GM12878 (cell line): ENCODE results near the gene BNIP1. TPM values are rescaled to one million over a fixed set of nuclear protein-coding genes. Genes with fewer than 3 reads are reported as not detected.

ENCODE experiments used
- BCL11A ChIP-seq: IDR thresholded peaks from 2 replicates; pipeline ENCODE4 v1.6.1; 2011; ENCODE audit warnings: low read depth, low read length
- CHD4 ChIP-seq: fragments of 200-600 bp; sonication (generic); IDR thresholded peaks from 2 replicates; pipeline ENCODE4 v1.6.1; 2016; ENCODE audit warnings: mild to moderate bottlenecking
- CREM ChIP-seq: IDR thresholded peaks from 2 replicates; pipeline ENCODE4 v1.6.1; 2014; ENCODE audit warnings: antibody characterized with exemption, low read depth
- ETV6 ChIP-seq, 2 experiments: fragments of 450-650 bp in 1 of 2; IDR thresholded peaks in 1 of 2; conservative IDR thresholded peaks in 1 of 2; 2 replicates each; pipeline ENCODE4 v1.6.1; 2014; ENCODE audit warnings: antibody characterized with exemption in 1 of 2, borderline replicate concordance in 1 of 2, low read depth in 1 of 2, mild to moderate bottlenecking in 1 of 2, moderate library complexity in 1 of 2
- GATAD2B ChIP-seq: fragments of 450-650 bp; conservative IDR thresholded peaks from 2 replicates; pipeline ENCODE4 v1.6.1; 2017; ENCODE audit warnings: low read depth, mild to moderate bottlenecking, moderate library complexity
- HCFC1 ChIP-seq: fragments of 150-350 bp; IDR thresholded peaks from 2 replicates; pipeline ENCODE4 v1.6.1; 2014; ENCODE audit warnings: low read length
- HDAC2 ChIP-seq: fragments of 200-600 bp; sonication (generic); IDR thresholded peaks from 2 replicates; pipeline ENCODE4 v1.6.1; 2017
- KAT2A ChIP-seq: conservative IDR thresholded peaks from 2 replicates; pipeline ENCODE4 v1.6.1; 2011; ENCODE audit warnings: low read depth, low read length; ENCODE audit not compliant: control insufficient read depth
- LARP7 ChIP-seq: fragments of 450-650 bp; IDR thresholded peaks from 2 replicates; pipeline ENCODE4 v1.6.1; 2017; ENCODE audit warnings: mild to moderate bottlenecking
- NFIC ChIP-seq: IDR thresholded peaks from 2 replicates; pipeline ENCODE4 v1.6.1; 2012; ENCODE audit warnings: low read depth, mild to moderate bottlenecking, inconsistent platforms, low read length, moderate library complexity
- NFYB ChIP-seq: IDR thresholded peaks from 2 replicates; pipeline ENCODE4 v1.6.1; 2011; ENCODE audit warnings: low read depth, mild to moderate bottlenecking, low read length, improper control_type of control experiment, moderate library complexity; ENCODE audit not compliant: insufficient read depth
- NRF1 ChIP-seq: conservative IDR thresholded peaks from 2 replicates; pipeline ENCODE4 v1.6.1; 2011; ENCODE audit warnings: mild to moderate bottlenecking, low read depth, low read length, improper control_type of control experiment
- RBBP5 ChIP-seq: fragments of 200-600 bp; sonication (generic); conservative IDR thresholded peaks from 2 replicates; pipeline ENCODE4 v1.6.1; 2016
- SIN3A ChIP-seq: IDR thresholded peaks from 2 replicates; pipeline ENCODE4 v1.6.1; 2012; ENCODE audit warnings: low read depth, low read length, improper control_type of control experiment
- SUPT20H ChIP-seq: IDR thresholded peaks from 2 replicates; pipeline ENCODE4 v1.6.1; 2011; ENCODE audit warnings: low read depth, mild to moderate bottlenecking, low read length, moderate library complexity, borderline replicate concordance; ENCODE audit not compliant: control insufficient read depth
- TAF1 ChIP-seq: IDR thresholded peaks from 2 replicates; pipeline ENCODE4 v1.6.1; 2011; ENCODE audit warnings: mild to moderate bottlenecking, low read depth, low read length, borderline replicate concordance
- TBL1XR1 ChIP-seq: IDR thresholded peaks from 2 replicates; pipeline ENCODE4 v1.6.1; 2012; ENCODE audit warnings: low read depth, low read length, improper control_type of control experiment
- ZBED1 ChIP-seq: IDR thresholded peaks from 2 replicates; pipeline ENCODE4 v1.6.1; 2016; ENCODE audit warnings: borderline replicate concordance
- polyA plus RNA-seq, 11 experiments: library from polyadenylated mRNA; depleted of rRNA in 4 of 11; unstranded in 6 of 11; stranded (reverse) in 5 of 11; fragments of >200 nt; fragmentation: Nextera tagmentation in 4 of 11; fragmentation: Illumina TruSeq in 1 of 11; extraction: Ambion mirVana in 4 of 11; extraction: Trizol in 1 of 11; gene quantifications; 1 replicate in 1 of 11; 2 replicates in 10 of 11; pipeline versions ENCODE4 v1.2.1 to v1.2.3, GENCODE V29; 2011 to 2016; ENCODE audit warnings: inconsistent platforms in 2 of 11, missing spikeins in 2 of 11, low read depth in 1 of 11
- total RNA-seq, 4 experiments: library from RNA; depleted of rRNA in 3 of 4; stranded (reverse); fragments of >200 nt in 3 of 4; fragmentation: Illumina TruSeq in 1 of 4; extraction: Trizol in 1 of 4; gene quantifications; 2 replicates each; pipeline versions ENCODE4 v1.2.1 to v1.2.3, GENCODE V29; 2013 to 2021
- TF ChIP-seq, protein P1 (sequence below): fragments of 450-650 bp; formaldehyde crosslinking; IDR thresholded peaks from 2 replicates; pipeline ENCODE4 v1.4.0; 2022; ENCODE audit warnings: mild to moderate bottlenecking, moderate library complexity
- TF ChIP-seq, protein P2 (sequence below): IDR thresholded peaks from 2 replicates; pipeline ENCODE4 v1.6.1; 2012; ENCODE audit warnings: mild to moderate bottlenecking, low read depth, low read length
- TF ChIP-seq, protein P3 (sequence below): fragments of 450-650 bp; IDR thresholded peaks from 2 replicates; pipeline ENCODE4 v1.6.1; 2018; ENCODE audit warnings: borderline replicate concordance, mild to moderate bottlenecking; ENCODE audit not compliant: partially characterized antibody

BNIP1 gene
- total and polyA plus RNA-seq, 10 of the 15 experiments (the other 5 are each of a cell fraction or from before 2014, with no cell fraction given) = 20.5 to 62.5 (median 27.4) TPM

DNA sequence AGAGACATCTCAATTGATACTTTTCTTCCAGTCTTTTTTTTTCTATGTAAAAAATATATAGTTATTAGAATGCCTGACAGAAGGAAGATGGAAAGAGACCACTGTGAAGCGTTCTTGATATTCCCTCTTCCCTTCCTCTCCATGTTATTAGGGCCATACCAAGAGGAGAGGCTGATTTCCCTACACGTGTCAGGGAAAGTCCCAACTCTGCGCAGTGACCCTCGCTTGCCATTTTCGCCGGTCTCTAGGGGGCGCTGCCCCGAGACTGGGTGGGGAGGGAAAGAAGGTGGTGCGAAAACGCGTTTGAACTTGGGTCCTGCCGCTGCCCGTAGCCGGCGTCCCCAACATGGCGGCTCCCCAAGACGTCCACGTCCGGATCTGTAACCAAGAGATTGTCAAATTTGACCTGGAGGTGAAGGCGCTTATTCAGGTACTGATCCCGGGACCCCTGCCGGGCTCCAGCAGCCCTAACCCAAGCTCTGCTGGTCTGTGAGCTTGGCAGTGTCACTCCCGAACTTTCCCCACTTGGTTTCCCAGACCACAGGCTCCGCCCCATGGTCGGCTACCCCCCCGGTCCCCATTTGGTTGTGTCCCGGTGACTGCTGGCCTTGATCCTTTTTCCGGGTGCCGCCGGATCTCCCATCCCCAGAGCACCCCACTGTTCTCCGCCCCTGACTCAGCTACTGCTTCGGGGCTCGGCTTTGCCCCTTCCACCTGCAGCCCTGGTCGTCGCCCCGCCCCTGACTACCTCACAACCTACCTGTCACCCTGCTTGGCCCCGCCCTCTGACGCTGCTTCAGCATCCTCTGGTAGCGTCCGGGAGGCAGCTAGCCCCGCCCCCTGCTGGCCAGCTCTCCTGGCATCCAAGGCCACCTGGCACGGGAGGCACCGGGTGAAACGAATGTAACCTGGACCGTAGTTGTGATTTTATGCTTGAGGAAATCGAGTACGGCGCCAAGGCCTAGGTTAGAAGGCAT is at the start of gene BNIP1 (continued):
- TF ChIP-seq SIN3A (peak; percentile 80; the same call in 1 of the 2 replicates), GATAD2B (peak; percentile 67; the same call in 1 of the 2 replicates), HCFC1 (peak; percentile 78), BCL11A (no peak), TBL1XR1 (0 out of 2 replicates have a peak, but pooled peaks have one; percentile 39), KAT2A (no peak), CREM (peak; percentile 86), ZBED1 (no peak), HDAC2 (no peak), CHD4 (no peak), RBBP5 (no peak; the same call in 1 of the 2 replicates), LARP7 (peak; percentile 71; the same call in 1 of the 2 replicates), NFIC (no peak), TAF1 (peak; percentile 92), NFYB (no peak), ETV6 (conservative IDR thresholded peaks at IDR 0.05 in 1 of 2, IDR thresholded peaks at IDR 0.05 in 1 of 2; ENCODE audit: borderline replicate concordance in 1 of 2, low read depth in 1 of 2) (no peak), SUPT20H (no peak), NRF1 (peak; percentile 30; the same call in 1 of the 2 replicates)
- TF ChIP-seq, protein P1, sequence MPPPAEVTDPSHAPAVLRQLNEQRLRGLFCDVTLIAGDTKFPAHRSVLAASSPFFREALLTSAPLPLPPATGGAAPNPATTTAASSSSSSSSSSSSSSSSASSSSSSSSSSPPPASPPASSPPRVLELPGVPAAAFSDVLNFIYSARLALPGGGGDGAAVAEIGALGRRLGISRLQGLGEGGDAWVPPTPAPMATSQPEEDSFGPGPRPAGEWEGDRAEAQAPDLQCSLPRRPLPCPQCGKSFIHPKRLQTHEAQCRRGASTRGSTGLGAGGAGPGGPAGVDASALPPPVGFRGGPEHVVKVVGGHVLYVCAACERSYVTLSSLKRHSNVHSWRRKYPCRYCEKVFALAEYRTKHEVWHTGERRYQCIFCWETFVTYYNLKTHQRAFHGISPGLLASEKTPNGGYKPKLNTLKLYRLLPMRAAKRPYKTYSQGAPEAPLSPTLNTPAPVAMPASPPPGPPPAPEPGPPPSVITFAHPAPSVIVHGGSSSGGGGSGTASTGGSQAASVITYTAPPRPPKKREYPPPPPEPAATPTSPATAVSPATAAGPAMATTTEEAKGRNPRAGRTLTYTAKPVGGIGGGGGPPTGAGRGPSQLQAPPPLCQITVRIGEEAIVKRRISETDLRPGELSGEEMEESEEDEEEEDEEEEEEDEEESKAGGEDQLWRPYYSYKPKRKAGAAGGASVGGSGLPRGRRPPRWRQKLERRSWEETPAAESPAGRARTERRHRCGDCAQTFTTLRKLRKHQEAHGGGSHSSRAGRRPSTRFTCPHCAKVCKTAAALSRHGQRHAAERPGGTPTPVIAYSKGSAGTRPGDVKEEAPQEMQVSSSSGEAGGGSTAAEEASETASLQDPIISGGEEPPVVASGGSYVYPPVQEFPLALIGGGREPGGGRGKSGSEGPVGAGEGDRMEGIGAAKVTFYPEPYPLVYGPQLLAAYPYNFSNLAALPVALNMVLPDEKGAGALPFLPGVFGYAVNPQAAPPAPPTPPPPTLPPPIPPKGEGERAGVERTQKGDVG (CRISPR knock-in tag) = no peak
- TF ChIP-seq, protein P2, sequence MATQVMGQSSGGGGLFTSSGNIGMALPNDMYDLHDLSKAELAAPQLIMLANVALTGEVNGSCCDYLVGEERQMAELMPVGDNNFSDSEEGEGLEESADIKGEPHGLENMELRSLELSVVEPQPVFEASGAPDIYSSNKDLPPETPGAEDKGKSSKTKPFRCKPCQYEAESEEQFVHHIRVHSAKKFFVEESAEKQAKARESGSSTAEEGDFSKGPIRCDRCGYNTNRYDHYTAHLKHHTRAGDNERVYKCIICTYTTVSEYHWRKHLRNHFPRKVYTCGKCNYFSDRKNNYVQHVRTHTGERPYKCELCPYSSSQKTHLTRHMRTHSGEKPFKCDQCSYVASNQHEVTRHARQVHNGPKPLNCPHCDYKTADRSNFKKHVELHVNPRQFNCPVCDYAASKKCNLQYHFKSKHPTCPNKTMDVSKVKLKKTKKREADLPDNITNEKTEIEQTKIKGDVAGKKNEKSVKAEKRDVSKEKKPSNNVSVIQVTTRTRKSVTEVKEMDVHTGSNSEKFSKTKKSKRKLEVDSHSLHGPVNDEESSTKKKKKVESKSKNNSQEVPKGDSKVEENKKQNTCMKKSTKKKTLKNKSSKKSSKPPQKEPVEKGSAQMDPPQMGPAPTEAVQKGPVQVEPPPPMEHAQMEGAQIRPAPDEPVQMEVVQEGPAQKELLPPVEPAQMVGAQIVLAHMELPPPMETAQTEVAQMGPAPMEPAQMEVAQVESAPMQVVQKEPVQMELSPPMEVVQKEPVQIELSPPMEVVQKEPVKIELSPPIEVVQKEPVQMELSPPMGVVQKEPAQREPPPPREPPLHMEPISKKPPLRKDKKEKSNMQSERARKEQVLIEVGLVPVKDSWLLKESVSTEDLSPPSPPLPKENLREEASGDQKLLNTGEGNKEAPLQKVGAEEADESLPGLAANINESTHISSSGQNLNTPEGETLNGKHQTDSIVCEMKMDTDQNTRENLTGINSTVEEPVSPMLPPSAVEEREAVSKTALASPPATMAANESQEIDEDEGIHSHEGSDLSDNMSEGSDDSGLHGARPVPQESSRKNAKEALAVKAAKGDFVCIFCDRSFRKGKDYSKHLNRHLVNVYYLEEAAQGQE = no peak
- TF ChIP-seq, protein P3, sequence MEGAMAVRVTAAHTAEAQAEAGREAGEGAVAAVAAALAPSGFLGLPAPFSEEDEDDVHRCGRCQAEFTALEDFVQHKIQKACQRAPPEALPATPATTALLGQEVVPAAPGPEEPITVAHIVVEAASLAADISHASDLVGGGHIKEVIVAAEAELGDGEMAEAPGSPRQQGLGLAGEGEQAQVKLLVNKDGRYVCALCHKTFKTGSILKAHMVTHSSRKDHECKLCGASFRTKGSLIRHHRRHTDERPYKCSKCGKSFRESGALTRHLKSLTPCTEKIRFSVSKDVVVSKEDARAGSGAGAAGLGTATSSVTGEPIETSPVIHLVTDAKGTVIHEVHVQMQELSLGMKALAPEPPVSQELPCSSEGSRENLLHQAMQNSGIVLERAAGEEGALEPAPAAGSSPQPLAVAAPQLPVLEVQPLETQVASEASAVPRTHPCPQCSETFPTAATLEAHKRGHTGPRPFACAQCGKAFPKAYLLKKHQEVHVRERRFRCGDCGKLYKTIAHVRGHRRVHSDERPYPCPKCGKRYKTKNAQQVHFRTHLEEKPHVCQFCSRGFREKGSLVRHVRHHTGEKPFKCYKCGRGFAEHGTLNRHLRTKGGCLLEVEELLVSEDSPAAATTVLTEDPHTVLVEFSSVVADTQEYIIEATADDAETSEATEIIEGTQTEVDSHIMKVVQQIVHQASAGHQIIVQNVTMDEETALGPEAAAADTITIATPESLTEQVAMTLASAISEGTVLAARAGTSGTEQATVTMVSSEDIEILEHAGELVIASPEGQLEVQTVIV = peak; percentile 29
